Suprapubic skin (tissue), 4 donors: ENCODE results near the gene LHFPL3. TPM values are rescaled to one million over a fixed set of nuclear protein-coding genes. Genes with fewer than 3 reads are reported as not detected.

Experiments
- DNase-seq, 2 donors: peaks; one replicate each; pipeline ENCODE4 v3.0.0-alpha.2; 2019; ENCODE audit warnings: low spot score in 2 of 2
- H3K27ac ChIP-seq: fragments of 200-600 bp; sonication (generic); one replicate; pipeline ENCODE4 v1.5.1; 2019
- H3K27me3 ChIP-seq: fragments of 200-600 bp; sonication (generic); one replicate; pipeline ENCODE4 v1.5.1; 2019
- H3K36me3 ChIP-seq: fragments of 200-600 bp; sonication (generic); one replicate; pipeline ENCODE4 v1.5.1; 2019
- H3K4me1 ChIP-seq: fragments of 200-600 bp; sonication (generic); one replicate; pipeline ENCODE4 v1.5.1; 2019
- H3K4me3 ChIP-seq: fragments of 200-600 bp; sonication (generic); one replicate; pipeline ENCODE4 v1.5.1; 2019; ENCODE audit warnings: mild to moderate bottlenecking
- H3K9me3 ChIP-seq: fragments of 200-600 bp; sonication (generic); one replicate; pipeline ENCODE4 v1.5.1; 2019
- EP300 ChIP-seq: sonication (generic); formaldehyde crosslinking; IDR thresholded peaks from one replicate; pipeline ENCODE4 v1.6.1; 2017; ENCODE audit warnings: antibody characterized with exemption
- POLR2A ChIP-seq, 2 donors: fragments of 450-650 bp; IDR thresholded peaks; one replicate each; pipeline ENCODE4 v1.6.1; 2017; ENCODE audit warnings: antibody characterized with exemption in 2 of 2, mild to moderate bottlenecking in 2 of 2, moderate library complexity in 2 of 2
- POLR2AphosphoS5 ChIP-seq, 3 donors: sonication (generic); formaldehyde crosslinking; IDR thresholded peaks; one replicate each; pipeline ENCODE4 v1.6.1; 2017; ENCODE audit warnings: antibody characterized with exemption in 3 of 3
- WGBS: methylation state at CpG from one replicate; pipeline ENCODE4 v1.1.5; 2018; 5-methylcytosine and 5-hydroxymethylcytosine counted together
- total RNA-seq, 4 donors: library from RNA; depleted of rRNA; stranded (reverse); fragments of >200 nt; gene quantifications; one replicate each; pipeline ENCODE4 v1.1.0, GENCODE V29; 2016
- TF ChIP-seq, protein P1 (sequence below), 2 donors: fragments of 200-600 bp in 1 of 2; fragments of 450-650 bp in 1 of 2; sonication (generic) in 1 of 2; IDR thresholded peaks; one replicate each; pipeline ENCODE4 v1.5.1; 2016 to 2019; ENCODE audit warnings: antibody characterized with exemption in 2 of 2, mild to moderate bottlenecking in 1 of 2, moderate library complexity in 1 of 2

Gene LHFPL3
- total RNA-seq, 4 donors from 2014 or later = not detected

DNA sequence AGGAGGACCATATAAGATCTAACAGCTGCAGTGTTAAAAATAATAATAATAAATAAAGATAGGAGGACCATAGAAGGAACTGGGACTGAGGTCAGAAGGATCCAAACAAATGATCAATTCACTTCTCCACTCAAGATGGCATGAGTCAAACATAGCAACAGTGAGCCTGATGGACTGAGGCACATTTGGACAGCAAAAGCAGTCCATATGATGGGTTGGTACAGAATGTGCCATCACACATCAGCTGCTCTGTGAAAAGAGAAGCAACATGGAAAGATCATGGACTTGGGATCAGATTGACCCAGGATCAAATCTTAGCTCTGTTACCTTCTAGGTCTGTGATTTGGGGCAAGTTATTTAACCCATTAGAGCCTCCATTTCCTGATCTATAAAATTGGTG, 496.7 kb downstream of the LHFPL3 start:
- Histone ChIP-seq H3K4me1 (no peaks in the 10 kb centered on the region), H3K36me3 (no peaks in the 10 kb centered on the region), H3K27me3 (no peaks in the 10 kb centered on the region), H3K4me3 (no peak overlapping the region), H3K27ac (no peak overlapping the region), H3K9me3 (no peaks in the 10 kb centered on the region)
- TF ChIP-seq POLR2A (IDR thresholded peaks at IDR 0.05) (no peak), EP300 (no peak), POLR2AphosphoS5 (IDR thresholded peaks at IDR 0.05) (no peak)
- TF ChIP-seq, protein P1, sequence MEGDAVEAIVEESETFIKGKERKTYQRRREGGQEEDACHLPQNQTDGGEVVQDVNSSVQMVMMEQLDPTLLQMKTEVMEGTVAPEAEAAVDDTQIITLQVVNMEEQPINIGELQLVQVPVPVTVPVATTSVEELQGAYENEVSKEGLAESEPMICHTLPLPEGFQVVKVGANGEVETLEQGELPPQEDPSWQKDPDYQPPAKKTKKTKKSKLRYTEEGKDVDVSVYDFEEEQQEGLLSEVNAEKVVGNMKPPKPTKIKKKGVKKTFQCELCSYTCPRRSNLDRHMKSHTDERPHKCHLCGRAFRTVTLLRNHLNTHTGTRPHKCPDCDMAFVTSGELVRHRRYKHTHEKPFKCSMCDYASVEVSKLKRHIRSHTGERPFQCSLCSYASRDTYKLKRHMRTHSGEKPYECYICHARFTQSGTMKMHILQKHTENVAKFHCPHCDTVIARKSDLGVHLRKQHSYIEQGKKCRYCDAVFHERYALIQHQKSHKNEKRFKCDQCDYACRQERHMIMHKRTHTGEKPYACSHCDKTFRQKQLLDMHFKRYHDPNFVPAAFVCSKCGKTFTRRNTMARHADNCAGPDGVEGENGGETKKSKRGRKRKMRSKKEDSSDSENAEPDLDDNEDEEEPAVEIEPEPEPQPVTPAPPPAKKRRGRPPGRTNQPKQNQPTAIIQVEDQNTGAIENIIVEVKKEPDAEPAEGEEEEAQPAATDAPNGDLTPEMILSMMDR (IDR thresholded peaks at IDR 0.05) = no peak
- DNase-seq = no peak

DNA sequence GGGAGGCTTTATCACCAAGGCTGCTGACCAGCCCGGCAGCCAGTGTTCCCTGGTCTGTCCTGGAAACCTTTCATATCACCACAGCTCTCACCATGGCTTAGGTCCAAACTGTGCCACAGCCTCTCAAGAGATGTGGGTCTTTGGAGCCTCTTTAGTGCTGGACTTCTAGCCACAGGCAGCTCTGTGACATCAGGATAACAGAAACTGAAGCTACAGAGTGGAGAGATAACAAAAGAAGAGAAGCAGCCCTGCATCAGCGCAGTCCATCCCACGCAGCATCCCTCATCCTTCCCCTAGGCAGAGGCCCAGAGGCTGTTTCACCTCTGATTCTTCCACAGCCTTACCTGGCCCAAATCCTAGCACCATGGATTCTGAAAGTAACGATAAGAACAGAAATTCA, 497.7 kb downstream of the LHFPL3 start:
- DNase-seq = no peak

DNA sequence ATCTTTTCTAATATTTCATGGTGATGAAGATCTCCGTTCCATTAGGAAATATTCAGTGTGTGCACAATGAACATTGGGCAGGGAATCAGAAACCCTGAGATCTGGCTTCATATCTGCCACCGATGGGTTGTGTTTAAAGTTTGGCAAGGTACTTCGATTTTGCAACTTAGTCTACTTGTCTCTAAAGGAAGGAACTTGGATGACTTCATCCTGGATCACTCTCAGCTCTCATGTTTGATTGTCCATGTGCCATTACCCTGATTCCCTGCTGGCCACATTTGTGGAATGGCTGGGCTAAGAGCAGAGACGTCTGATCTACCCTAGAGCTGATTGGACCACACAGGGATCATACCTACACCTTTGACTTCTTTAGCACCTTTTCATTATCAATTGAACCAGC, 508.6 kb downstream of the LHFPL3 start:
- H3K36me3 ChIP-seq = no peaks in the 10 kb centered on the region
- TF ChIP-seq EP300 = no peak
- H3K9me3 ChIP-seq = no peaks in the 10 kb centered on the region
- H3K4me1 ChIP-seq = no peaks in the 10 kb centered on the region
- H3K4me3 ChIP-seq = no peak overlapping the region
- H3K27ac ChIP-seq = no peak overlapping the region
- 58% methylated on average over 4 of the region's 4 CpGs for WGBS
- H3K27me3 ChIP-seq = peaks cover 8% of the 10 kb centered on the region
- DNase-seq = no peak

More for the DNA sequence above, 497.7 kb downstream of the LHFPL3 start:
- no peaks in the 10 kb centered on the region for H3K36me3 ChIP-seq
- H3K9me3 ChIP-seq = no peaks in the 10 kb centered on the region
- H3K4me1 ChIP-seq = no peaks in the 10 kb centered on the region
- no peak overlapping the region for H3K27ac ChIP-seq
- H3K4me3 ChIP-seq = no peak overlapping the region
- H3K27me3 ChIP-seq = no peaks in the 10 kb centered on the region
- no peak for TF ChIP-seq POLR2A (IDR thresholded peaks at IDR 0.05)
- TF ChIP-seq, protein P1 (IDR thresholded peaks at IDR 0.05) = no peak
- no peak for TF ChIP-seq POLR2AphosphoS5 (IDR thresholded peaks at IDR 0.05)
- TF ChIP-seq EP300 = no peak
- WGBS = 98% methylated on average over 4 of the region's 4 CpGs

DNA sequence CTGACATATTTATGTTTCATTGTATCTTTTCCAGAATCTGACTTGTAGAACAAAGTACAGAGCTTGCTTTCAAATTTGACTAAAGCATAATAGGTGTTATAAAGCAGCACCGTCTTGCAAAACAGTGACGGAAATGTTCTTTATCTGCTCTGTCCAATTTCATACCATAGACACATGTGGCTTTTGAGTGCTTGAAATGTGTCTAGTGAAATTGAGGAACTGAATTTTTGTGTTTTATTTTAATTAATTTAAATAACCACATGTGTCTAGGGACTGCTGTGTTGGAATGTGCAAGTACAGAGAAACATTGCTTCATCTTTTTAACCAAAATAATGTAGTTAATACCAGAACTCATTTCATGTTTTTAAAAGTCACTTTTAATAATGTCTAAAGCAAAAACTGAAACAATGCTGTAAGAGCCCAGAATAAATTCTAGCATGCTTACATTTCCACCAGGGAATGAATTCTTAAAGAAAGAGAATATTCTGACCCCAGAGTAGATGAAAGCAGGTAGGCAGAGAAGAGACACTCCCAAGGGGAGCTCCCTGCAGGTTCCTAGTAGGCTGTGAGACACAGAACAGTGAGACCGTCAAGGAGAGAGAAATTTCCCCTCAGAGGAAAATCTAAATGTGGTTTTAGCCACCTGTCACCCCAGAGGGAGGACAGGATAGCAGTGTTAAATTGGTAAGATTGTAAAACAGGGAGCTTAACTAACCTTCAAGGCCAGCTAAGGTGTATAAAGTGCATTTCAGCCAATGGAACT, 510.3 kb downstream of the LHFPL3 start:
- no peaks in the 10 kb centered on the region for H3K36me3 ChIP-seq
- no peaks in the 10 kb centered on the region for H3K9me3 ChIP-seq
- DNase-seq = no peak
- peaks cover 8% of the 10 kb centered on the region for H3K27me3 ChIP-seq
- no peak overlapping the region for H3K4me3 ChIP-seq
- H3K4me1 ChIP-seq = no peaks in the 10 kb centered on the region
- TF ChIP-seq POLR2A (IDR thresholded peaks at IDR 0.05) = no peak
- no peak for TF ChIP-seq EP300
- TF ChIP-seq POLR2AphosphoS5 (IDR thresholded peaks at IDR 0.05) = no peak
- TF ChIP-seq, protein P1 (IDR thresholded peaks at IDR 0.05) = no peak
- no peak overlapping the region for H3K27ac ChIP-seq
- WGBS = 47% methylated on average over 3 of the region's 3 CpGs

DNA sequence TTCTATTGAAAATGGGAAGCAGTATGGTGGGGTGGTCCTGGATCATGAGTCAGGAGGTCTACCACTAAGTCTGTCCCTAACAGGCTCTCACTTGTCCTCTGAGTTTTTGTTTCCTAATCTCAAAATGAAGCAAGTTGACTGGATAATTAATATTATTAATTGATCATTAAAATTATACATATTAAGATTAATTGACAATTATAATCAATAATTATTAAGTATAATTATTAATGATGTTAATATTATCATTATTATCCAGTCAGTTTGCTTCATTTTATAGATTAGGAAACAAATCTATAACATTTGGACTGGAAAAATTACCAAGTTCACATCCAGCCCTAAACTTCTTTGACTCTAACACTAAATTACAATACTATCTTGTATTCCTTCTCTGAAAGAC, 511.4 kb downstream of the LHFPL3 start:
- Histone ChIP-seq H3K4me1 (no peaks in the 10 kb centered on the region), H3K9me3 (no peaks in the 10 kb centered on the region), H3K4me3 (no peak overlapping the region), H3K36me3 (no peaks in the 10 kb centered on the region), H3K27ac (no peak overlapping the region), H3K27me3 (peaks cover 8% of the 10 kb centered on the region)
- DNase-seq = no peak
- TF ChIP-seq, protein P1 (IDR thresholded peaks at IDR 0.05) = no peak
- TF ChIP-seq POLR2A (IDR thresholded peaks at IDR 0.05) = no peak
- no peak for TF ChIP-seq EP300
- no peak for TF ChIP-seq POLR2AphosphoS5 (IDR thresholded peaks at IDR 0.05)

DNA sequence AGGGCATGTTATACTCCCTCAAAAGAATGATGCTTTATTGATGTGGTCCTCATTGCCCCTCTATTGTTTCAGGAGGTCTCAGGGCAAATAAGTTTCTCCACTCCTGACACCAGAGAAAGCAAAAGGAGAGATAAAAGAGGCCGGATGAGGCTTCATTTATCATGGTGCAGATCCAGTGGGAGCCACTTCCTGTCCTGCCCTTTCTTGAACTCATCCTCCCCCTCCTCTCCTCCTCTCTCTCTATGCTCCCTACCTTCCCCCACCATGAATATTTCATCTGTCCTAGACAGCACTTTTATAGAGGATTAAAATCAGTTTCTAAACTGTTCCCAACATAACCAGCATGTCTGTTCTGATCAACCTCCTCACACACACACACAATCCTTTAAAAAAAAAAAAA, 513.4 kb downstream of the LHFPL3 start:
- WGBS = 34% methylated on average over 1 of the region's 1 CpG
- Histone ChIP-seq H3K36me3 (no peaks in the 10 kb centered on the region), H3K4me3 (no peak overlapping the region), H3K27ac (no peak overlapping the region), H3K4me1 (no peaks in the 10 kb centered on the region), H3K27me3 (peaks cover 4% of the 10 kb centered on the region), H3K9me3 (no peaks in the 10 kb centered on the region)
- TF ChIP-seq, protein P1 (IDR thresholded peaks at IDR 0.05) = no peak
- no peak for TF ChIP-seq EP300
- no peak for TF ChIP-seq POLR2A (IDR thresholded peaks at IDR 0.05)
- no peak for DNase-seq
